ENCODE measurements around the gene LSM14A. TPM values are rescaled to one million over a fixed set of nuclear protein-coding genes. Genes with fewer than 3 reads are reported as not detected.
"Not testable (repeated sequence)": the region's sequence is repeated elsewhere in the genome, so short reads cannot be mapped to it uniquely, and the experiment has no call there.

The LSM14A gene
- polyA plus RNA-seq (2012; ENCODE audit: low read depth, missing spikeins): 77.8 TPM

GRCh38 chr19:34171877-34172660 lies at the start of gene LSM14A:
Gene LSM14A (plus strand): TSS chr19:34172504. CDS start chr19:34172643, 139 bp downstream.
- DNase-seq (ENCODE audit: insufficient read length, low spot score) (peak; percentile 80), FAIRE-seq (peak; percentile 78)
- TF ChIP-seq POLR2AphosphoS5 (IDR thresholded peaks at IDR 0.05; ENCODE audit: low read depth, low read length) (peak; percentile 94), PAX5 (IDR thresholded peaks at IDR 0.05; ENCODE audit: insufficient read depth, low read length, severe bottlenecking) (no peak), POU2F2 (IDR thresholded peaks at IDR 0.05; ENCODE audit: low read depth, low read length) (peak; percentile 35; the same call in 1 of the 2 replicates), POLR2A (IDR thresholded peaks at IDR 0.05; ENCODE audit: low read depth, low read length) (peak; percentile 81), SPI1 (IDR thresholded peaks at IDR 0.05; ENCODE audit: low read depth, low read length) (no peak), TAF1 (IDR thresholded peaks at IDR 0.05; ENCODE audit: low read depth, low read length) (peak; percentile 89)

GRCh38 chr19:34124828-34125227 lies 47.5 kb upstream of the LSM14A start:
- FAIRE-seq: no peak
- TF ChIP-seq POLR2AphosphoS5 (IDR thresholded peaks at IDR 0.05; ENCODE audit: low read depth, low read length): no peak
- no peak for TF ChIP-seq POLR2A (IDR thresholded peaks at IDR 0.05; ENCODE audit: low read depth, low read length)
- no peak for TF ChIP-seq SPI1 (IDR thresholded peaks at IDR 0.05; ENCODE audit: low read depth, low read length)
- TF ChIP-seq PAX5 (IDR thresholded peaks at IDR 0.05; ENCODE audit: insufficient read depth, low read length, severe bottlenecking): no peak
- no peak for TF ChIP-seq TAF1 (IDR thresholded peaks at IDR 0.05; ENCODE audit: low read depth, low read length)
- TF ChIP-seq POU2F2 (IDR thresholded peaks at IDR 0.05; ENCODE audit: low read depth, low read length): no peak
- DNase-seq (ENCODE audit: insufficient read length, low spot score): no peak

GRCh38 chr19:34126966-34127365 lies 45.3 kb upstream of the LSM14A start:
- DNase-seq (ENCODE audit: insufficient read length, low spot score) (no peak), FAIRE-seq (no peak)
- no peak for TF ChIP-seq SPI1 (IDR thresholded peaks at IDR 0.05; ENCODE audit: low read depth, low read length)
- no peak for TF ChIP-seq POLR2AphosphoS5 (IDR thresholded peaks at IDR 0.05; ENCODE audit: low read depth, low read length)
- no peak for TF ChIP-seq POU2F2 (IDR thresholded peaks at IDR 0.05; ENCODE audit: low read depth, low read length)
- no peak for TF ChIP-seq PAX5 (IDR thresholded peaks at IDR 0.05; ENCODE audit: insufficient read depth, low read length, severe bottlenecking)

- TF ChIP-seq TAF1 (IDR thresholded peaks at IDR 0.05; ENCODE audit: low read depth, low read length): no peak
- TF ChIP-seq SPI1 (IDR thresholded peaks at IDR 0.05; ENCODE audit: low read depth, low read length): no peak
- TF ChIP-seq POLR2A (IDR thresholded peaks at IDR 0.05; ENCODE audit: low read depth, low read length): no peak
- TF ChIP-seq POU2F2 (IDR thresholded peaks at IDR 0.05; ENCODE audit: low read depth, low read length): no peak
- TF ChIP-seq PAX5 (IDR thresholded peaks at IDR 0.05; ENCODE audit: insufficient read depth, low read length, severe bottlenecking): no peak
- no peak for TF ChIP-seq POLR2AphosphoS5 (IDR thresholded peaks at IDR 0.05; ENCODE audit: low read depth, low read length)
- DNase-seq (ENCODE audit: insufficient read length, low spot score) (no peak), FAIRE-seq (no peak)
Measured at GRCh38 chr19:34127684-34128189, 44.6 kb upstream of the LSM14A start.

- DNase-seq (ENCODE audit: insufficient read length, low spot score) (no peak), FAIRE-seq (no peak)
- TF ChIP-seq SPI1 (IDR thresholded peaks at IDR 0.05; ENCODE audit: low read depth, low read length) (no peak), POU2F2 (IDR thresholded peaks at IDR 0.05; ENCODE audit: low read depth, low read length) (no peak), POLR2A (IDR thresholded peaks at IDR 0.05; ENCODE audit: low read depth, low read length) (no peak), POLR2AphosphoS5 (IDR thresholded peaks at IDR 0.05; ENCODE audit: low read depth, low read length) (no peak), PAX5 (IDR thresholded peaks at IDR 0.05; ENCODE audit: insufficient read depth, low read length, severe bottlenecking) (no peak), TAF1 (IDR thresholded peaks at IDR 0.05; ENCODE audit: low read depth, low read length) (no peak)
Measured at GRCh38 chr19:34128558-34129250, 43.6 kb upstream of the LSM14A start.

GRCh38 chr19:34131100-34131499 lies 41.2 kb upstream of the LSM14A start:
- no peak for FAIRE-seq

GRCh38 chr19:34132145-34132544 lies 40.2 kb upstream of the LSM14A start:
- DNase-seq (ENCODE audit: insufficient read length, low spot score); FAIRE-seq: not testable (repeated sequence)

More at GRCh38 chr19:34131100-34131499, 41.2 kb upstream of the LSM14A start:
- no peak for TF ChIP-seq POU2F2 (IDR thresholded peaks at IDR 0.05; ENCODE audit: low read depth, low read length)
- TF ChIP-seq PAX5 (IDR thresholded peaks at IDR 0.05; ENCODE audit: insufficient read depth, low read length, severe bottlenecking): no peak
- no peak for TF ChIP-seq POLR2AphosphoS5 (IDR thresholded peaks at IDR 0.05; ENCODE audit: low read depth, low read length)
- TF ChIP-seq POLR2A (IDR thresholded peaks at IDR 0.05; ENCODE audit: low read depth, low read length): no peak
- TF ChIP-seq TAF1 (IDR thresholded peaks at IDR 0.05; ENCODE audit: low read depth, low read length): no peak
- TF ChIP-seq SPI1 (IDR thresholded peaks at IDR 0.05; ENCODE audit: low read depth, low read length): no peak
- no peak for DNase-seq (ENCODE audit: insufficient read length, low spot score)

- not testable (repeated sequence) for FAIRE-seq; DNase-seq (ENCODE audit: insufficient read length, low spot score)
Measured at GRCh38 chr19:34132706-34133105, 39.6 kb upstream of the LSM14A start.

GRCh38 chr19:34134190-34135053 lies 37.9 kb upstream of the LSM14A start:
- FAIRE-seq (peak; percentile 99), DNase-seq (ENCODE audit: insufficient read length, low spot score) (peak; percentile 92)
- TF ChIP-seq SPI1 (IDR thresholded peaks at IDR 0.05; ENCODE audit: low read depth, low read length) (no peak), POLR2AphosphoS5 (IDR thresholded peaks at IDR 0.05; ENCODE audit: low read depth, low read length) (peak; percentile 87), TAF1 (IDR thresholded peaks at IDR 0.05; ENCODE audit: low read depth, low read length) (peak; percentile 79), POLR2A (IDR thresholded peaks at IDR 0.05; ENCODE audit: low read depth, low read length) (peak; percentile 86), POU2F2 (IDR thresholded peaks at IDR 0.05; ENCODE audit: low read depth, low read length) (no peak), PAX5 (IDR thresholded peaks at IDR 0.05; ENCODE audit: insufficient read depth, low read length, severe bottlenecking) (no peak)

Measured in GM12891 (cell line).